HepG2 (cell line): ENCODE data around the gene SNN. TPM values are rescaled to one million over a fixed set of nuclear protein-coding genes. Genes with fewer than 3 reads are reported as not detected.

Source experiments
- ATAC-seq: fragments of 200-7000 bp; cut with Tn5 transposase; 3 replicates; pipeline ENCODE4 v1.9.1; 2020; ENCODE audit warnings: mild to moderate bottlenecking, moderate library complexity
- BruUV-seq: library from RNA; stranded (reverse); fragments of 400-500 nt; replicated peaks from 2 replicates; lab custom pipeline; 2021; lab: Mats Ljungman, UMichigan
- CTCF ChIA-PET: fragments of 300-600 bp; formaldehyde crosslinking; extraction: SDS; loops from one replicate; lab custom pipeline; 2021; ENCODE audit warnings: low total read pairs, inconsistent platforms, low intra/inter-chr PET ratio; lab: Yijun Ruan, JAX
- POLR2A ChIA-PET: fragments of 350-600 bp; sonication (Branson Sonifier 250); formaldehyde crosslinking; loops from one replicate; lab custom pipeline; 2020; ENCODE audit warnings: antibody characterized with exemption, inconsistent platforms; lab: Yijun Ruan, JAX
- DNase-seq: peaks from one replicate; pipeline ENCODE4 v3.0.0-alpha.2; 2015; ENCODE audit warnings: low spot score
- FAIRE-seq: peaks from 3 replicates; lab custom pipeline; 2011; peaks lifted over from hg19 to GRCh38; lab: Jason Lieb, UNC
- H2AFZ ChIP-seq: one replicate; pipeline ENCODE4 v1.6.1; 2011; ENCODE audit warnings: low read length, inconsistent platforms
- H3K27ac ChIP-seq: fragments of 300-600 bp; 3 replicates; pipeline ENCODE4 v1.8.0; 2011; ENCODE audit warnings: mixed run types, mild to moderate bottlenecking, mixed read lengths, low read length, inconsistent platforms; ENCODE audit not compliant: insufficient read depth; ENCODE audit errors: extremely low read length
- H3K27me3 ChIP-seq, 2 experiments: fragments of 200-600 bp in 1 of 2; 2 replicates in 1 of 2; 3 replicates in 1 of 2; pipeline versions ENCODE4 v1.6.0 to v1.8.0; 2011; ENCODE audit warnings: low read length in 2 of 2, mild to moderate bottlenecking in 2 of 2, moderate library complexity in 2 of 2, inconsistent platforms in 1 of 2; ENCODE audit not compliant: insufficient read depth in 2 of 2, control insufficient read depth in 1 of 2
- H3K36me3 ChIP-seq, 2 experiments: fragments of 200-600 bp in 1 of 2; replicated peaks in 1 of 2; 2 replicates in 1 of 2; 3 replicates in 1 of 2; pipeline versions ENCODE4 v1.5.1 to v1.8.0; 2011; ENCODE audit warnings: low read length in 2 of 2, inconsistent platforms in 1 of 2; ENCODE audit not compliant: insufficient read depth in 2 of 2, control insufficient read depth in 1 of 2
- H3K4me1 ChIP-seq: 2 replicates; pipeline ENCODE4 v1.5.1; 2012; ENCODE audit warnings: low read length, inconsistent platforms; ENCODE audit not compliant: insufficient read depth
- H3K4me2 ChIP-seq: 2 replicates; pipeline ENCODE4 v1.6.0; 2011; ENCODE audit warnings: low read depth, low read length, inconsistent platforms
- H3K4me3 ChIP-seq, 3 experiments: fragments of 200-600 bp in 1 of 3; sonication (generic), shearing (Covaris generic) in 1 of 3; replicated peaks in 1 of 3; 2 replicates each; pipeline ENCODE4 v1.5.1; 2011 to 2016; ENCODE audit warnings: low read length in 3 of 3, inconsistent platforms in 2 of 3, low read depth in 2 of 3, mild to moderate bottlenecking in 2 of 3, control low read depth in 1 of 3, mixed read lengths in 1 of 3; ENCODE audit not compliant: insufficient read depth in 1 of 3
- H3K79me2 ChIP-seq: one replicate; pipeline ENCODE4 v1.6.1; 2011; ENCODE audit warnings: low read length, inconsistent platforms; ENCODE audit not compliant: insufficient read depth
- H3K9ac ChIP-seq: 2 replicates; pipeline ENCODE4 v1.6.0; 2011; ENCODE audit warnings: mild to moderate bottlenecking, low read depth, low read length, inconsistent platforms; ENCODE audit not compliant: insufficient read depth
- H3K9me3 ChIP-seq: 2 replicates; pipeline ENCODE4 v1.5.1; 2012; ENCODE audit warnings: mild to moderate bottlenecking, low read length
- H4K20me1 ChIP-seq: 2 replicates; pipeline ENCODE4 v1.6.0; 2011; ENCODE audit warnings: inconsistent platforms, mild to moderate bottlenecking, low read length, moderate library complexity; ENCODE audit not compliant: insufficient read depth
- ARNTL ChIP-seq: sonication (generic); formaldehyde crosslinking; IDR thresholded peaks from 2 replicates; pipeline ENCODE4 v1.4.0; 2020; ENCODE audit warnings: mild to moderate bottlenecking, missing genetic modification reagents
- CHD2 ChIP-seq: IDR thresholded peaks from 2 replicates; pipeline ENCODE4 v1.6.1; 2011; ENCODE audit warnings: low read depth, low read length, improper control_type of control experiment
- FOXC1 ChIP-seq: sonication (generic); formaldehyde crosslinking; IDR thresholded peaks from 2 replicates; pipeline ENCODE4 v1.8.0; 2022; ENCODE audit warnings: mild to moderate bottlenecking, missing genetic modification reagents, borderline replicate concordance
- MXI1 ChIP-seq: IDR thresholded peaks from 3 replicates; pipeline ENCODE4 v1.6.1; 2012; ENCODE audit warnings: low read depth, low read length, inconsistent platforms, borderline replicate concordance
- NFYC ChIP-seq: IDR thresholded peaks from 2 replicates; pipeline ENCODE4 v1.6.1; 2016; ENCODE audit warnings: missing genetic modification reagents, missing compliant biosample characterization
- PREB ChIP-seq: sonication (generic); formaldehyde crosslinking; IDR thresholded peaks from 2 replicates; pipeline ENCODE4 v1.4.0; 2020; ENCODE audit warnings: missing genetic modification reagents
- RFX5 ChIP-seq: IDR thresholded peaks from 2 replicates; pipeline ENCODE4 v1.6.1; 2011; ENCODE audit warnings: low read depth, low read length, improper control_type of control experiment
- SP2 ChIP-seq: sonication (generic); formaldehyde crosslinking; IDR thresholded peaks from 2 replicates; pipeline ENCODE4 v1.5.1; 2020; ENCODE audit warnings: mild to moderate bottlenecking, missing genetic modification reagents
- SPEN ChIP-seq: sonication (generic); formaldehyde crosslinking; IDR thresholded peaks from 2 replicates; pipeline ENCODE4 v1.5.1; 2020; ENCODE audit warnings: low read depth, mild to moderate bottlenecking, missing genetic modification reagents
- TEF ChIP-seq: sonication (generic); formaldehyde crosslinking; IDR thresholded peaks from 2 replicates; pipeline ENCODE4 v1.5.0; 2020; ENCODE audit warnings: missing genetic modification reagents
- ZBTB7B ChIP-seq: sonication (generic); formaldehyde crosslinking; IDR thresholded peaks from 2 replicates; pipeline ENCODE4 v1.4.0; 2020; ENCODE audit warnings: missing genetic modification reagents
- ZNF205 ChIP-seq: IDR thresholded peaks from 2 replicates; pipeline ENCODE4 v1.6.1; 2018; ENCODE audit warnings: missing biosample characterization, missing genetic modification reagents
- ZNF468 ChIP-seq: sonication (generic); formaldehyde crosslinking; IDR thresholded peaks from 2 replicates; pipeline ENCODE4 v1.8.0; 2022; ENCODE audit warnings: mild to moderate bottlenecking, moderate library complexity, missing genetic modification reagents
- ZNF549 ChIP-seq: sonication (generic); formaldehyde crosslinking; IDR thresholded peaks from 2 replicates; pipeline ENCODE4 v1.5.0; 2020; ENCODE audit warnings: missing genetic modification reagents
- ZNF850 ChIP-seq: sonication (generic); formaldehyde crosslinking; conservative IDR thresholded peaks from 2 replicates; pipeline ENCODE4 v1.9.0; 2021; ENCODE audit warnings: mild to moderate bottlenecking, missing genetic modification reagents
- WGBS: methylation state at CpG from one replicate; pipeline ENCODE4 v1.1.6; 2017; ENCODE audit warnings: low lambda C conversion rate; 5-methylcytosine and 5-hydroxymethylcytosine counted together
- in situ Hi-C: cut with HindIII; loops from 2 replicates; pipeline ENCODE4 v1.10.0; 2017; ENCODE audit warnings: low pct_unique_long_range_greater_than_20kb; ENCODE audit not compliant: extremely low pct_ligation_motif_present
- intact Hi-C: fragments of 100-400 bp; cut with micrococcal nuclease; formaldehyde crosslinking; loops from one replicate; pipeline ENCODE4 v1.10.0; 2022; ENCODE audit not compliant: unreplicated experiment
- polyA plus RNA-seq, 8 experiments: library from polyadenylated mRNA; depleted of rRNA in 3 of 8; stranded (reverse) in 7 of 8; unstranded in 1 of 8; fragments of >200 nt; fragmentation: Illumina TruSeq in 4 of 8; extraction: Trizol in 4 of 8; gene quantifications; 2 replicates each; pipeline versions ENCODE4 v1.2.1 to v1.2.3, GENCODE V29; 2011 to 2016; ENCODE audit warnings: low read depth in 4 of 8, missing spikeins in 1 of 8, mixed read lengths in 1 of 8; ENCODE audit not compliant: insufficient read depth in 1 of 8
- total RNA-seq, 5 experiments: library from RNA; depleted of rRNA; stranded (reverse); fragments of >200 nt; fragmentation: Illumina TruSeq; extraction: Trizol; gene quantifications; 2 replicates each; pipeline ENCODE4 v1.2.3, GENCODE V29; 2016; ENCODE audit warnings: low read depth in 1 of 5
- TF ChIP-seq, protein P1 (sequence below): IDR thresholded peaks from 2 replicates; pipeline ENCODE4 v1.6.1; 2012; ENCODE audit warnings: inconsistent platforms
- TF ChIP-seq, protein P2 (sequence below): sonication (generic); formaldehyde crosslinking; IDR thresholded peaks from 2 replicates; pipeline ENCODE4 v1.4.0; 2020; ENCODE audit warnings: missing genetic modification reagents, borderline replicate concordance

SNN gene
- total and polyA plus RNA-seq, 2 of the 13 experiments (the other 11 are each of a cell fraction or from before 2014, with no cell fraction given): 5.2 to 8.4 TPM

GRCh38 chr16:11639925-11640899, 28.0 kb upstream of the SNN start:
- 9% methylated on average over 22 of the region's 25 CpGs for WGBS
- Histone ChIP-seq H4K20me1 (no peaks in the 10 kb centered on the region), H3K27me3 (peaks cover 0 to 11% of the 10 kb centered on the region in 2 experiments; a peak in 2 of 5 replicates), H3K36me3 (no peaks in the 10 kb centered on the region), H3K9ac (peak overlapping the region; percentile 21), H3K4me1 (peaks cover 34% of the 10 kb centered on the region), H2AFZ (no peak overlapping the region), H3K9me3 (no peaks in the 10 kb centered on the region), H3K4me2 (peak overlapping the region; percentile 87), H3K79me2 (no peaks in the 10 kb centered on the region), H3K4me3 (peak overlapping the region in 1 of 3 experiments; percentile 63; a peak in 2 of 6 replicates), H3K27ac (peak overlapping the region; percentile 0)
- TSS peak; percentile 89 for BruUV-seq
- DNase-seq: peak; percentile 90
- POLR2A ChIA-PET: interaction anchor here (0.6 to 2.0 kb wide), 21 partner anchors 9 to 384 kb away, joined by 3 to 10 read pairs (median 4); partner anchors contain the start of genes LITAF, SOCS1, TXNDC11 and ZC3H7A
- intact Hi-C loops: loop anchor here (2.0 kb wide), 2 partner anchors 55 to 243 kb away; no protein-coding TSS in a partner anchor
- peak; percentile 75 for ATAC-seq
- peak; percentile 78 for FAIRE-seq
- CTCF ChIA-PET: interaction anchor here (0.5 to 3.5 kb wide), 5 partner anchors 74 to 244 kb away, joined by 3 to 68 read pairs (median 4); no protein-coding TSS in a partner anchor
- in situ Hi-C loops: loop anchor here (5.0 kb wide), 2 partner anchors 108 to 233 kb away; no protein-coding TSS in a partner anchor
- TF ChIP-seq CHD2 (no peak), ZBTB7B (CRISPR knock-in tag) (no peak; the same call in 1 of the 2 replicates), NFYC (CRISPR knock-in tag) (no peak), RFX5 (peak; percentile 98), MXI1 (no peak), TEF (CRISPR knock-in tag) (no peak), SPEN (CRISPR knock-in tag) (0 out of 2 replicates have a peak, but pooled peaks have one; percentile 18), ZNF468 (no peak), ZNF549 (CRISPR knock-in tag) (no peak), ZNF205 (CRISPR knock-in tag) (0 out of 2 replicates have a peak, but pooled peaks have one; percentile 14), SP2 (no peak), ARNTL (CRISPR knock-in tag) (no peak), PREB (CRISPR knock-in tag) (no peak), ZNF850 (CRISPR knock-in tag) (no peak), FOXC1 (CRISPR knock-in tag) (0 out of 2 replicates have a peak, but pooled peaks have one; percentile 45)
- TF ChIP-seq, protein P1, sequence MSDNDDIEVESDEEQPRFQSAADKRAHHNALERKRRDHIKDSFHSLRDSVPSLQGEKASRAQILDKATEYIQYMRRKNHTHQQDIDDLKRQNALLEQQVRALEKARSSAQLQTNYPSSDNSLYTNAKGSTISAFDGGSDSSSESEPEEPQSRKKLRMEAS: peak; percentile 47; the same call in 1 of the 2 replicates
- TF ChIP-seq, protein P2, sequence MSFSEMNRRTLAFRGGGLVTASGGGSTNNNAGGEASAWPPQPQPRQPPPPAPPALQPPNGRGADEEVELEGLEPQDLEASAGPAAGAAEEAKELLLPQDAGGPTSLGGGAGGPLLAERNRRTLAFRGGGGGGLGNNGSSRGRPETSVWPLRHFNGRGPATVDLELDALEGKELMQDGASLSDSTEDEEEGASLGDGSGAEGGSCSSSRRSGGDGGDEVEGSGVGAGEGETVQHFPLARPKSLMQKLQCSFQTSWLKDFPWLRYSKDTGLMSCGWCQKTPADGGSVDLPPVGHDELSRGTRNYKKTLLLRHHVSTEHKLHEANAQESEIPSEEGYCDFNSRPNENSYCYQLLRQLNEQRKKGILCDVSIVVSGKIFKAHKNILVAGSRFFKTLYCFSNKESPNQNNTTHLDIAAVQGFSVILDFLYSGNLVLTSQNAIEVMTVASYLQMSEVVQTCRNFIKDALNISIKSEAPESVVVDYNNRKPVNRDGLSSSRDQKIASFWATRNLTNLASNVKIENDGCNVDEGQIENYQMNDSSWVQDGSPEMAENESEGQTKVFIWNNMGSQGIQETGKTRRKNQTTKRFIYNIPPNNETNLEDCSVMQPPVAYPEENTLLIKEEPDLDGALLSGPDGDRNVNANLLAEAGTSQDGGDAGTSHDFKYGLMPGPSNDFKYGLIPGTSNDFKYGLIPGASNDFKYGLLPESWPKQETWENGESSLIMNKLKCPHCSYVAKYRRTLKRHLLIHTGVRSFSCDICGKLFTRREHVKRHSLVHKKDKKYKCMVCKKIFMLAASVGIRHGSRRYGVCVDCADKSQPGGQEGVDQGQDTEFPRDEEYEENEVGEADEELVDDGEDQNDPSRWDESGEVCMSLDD (CRISPR knock-in tag): no peak
